ENCODE data around the gene IGDCC3.

IGDCC3 gene

DNA sequence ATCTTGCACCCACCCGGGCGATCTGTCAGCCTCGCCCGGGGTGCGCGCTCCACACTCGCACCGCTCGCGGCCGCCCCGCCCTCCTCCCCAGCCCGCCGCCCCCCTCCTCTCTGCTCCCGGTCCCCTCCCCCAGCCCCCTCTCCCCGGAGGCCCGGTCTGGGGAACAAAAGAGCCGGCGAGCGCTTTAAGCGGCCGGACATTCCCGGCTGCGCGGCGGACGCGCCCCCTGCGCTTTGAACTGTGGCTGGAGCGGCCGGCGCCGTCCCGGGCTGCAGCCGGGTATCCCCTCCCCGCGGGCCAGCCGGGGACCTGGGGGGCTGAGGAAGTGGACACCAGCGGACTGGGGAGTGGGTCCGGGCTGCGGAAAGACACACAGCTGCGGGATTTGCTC is at the start of gene IGDCC3:
Gene IGDCC3 (minus strand): TSS at position 27 of the 391 bp plus-strand sequence. CDS start 214 bp downstream, outside the sequence.
- in situ Hi-C loops (cut with HindIII; ENCODE audit: low sequenced_read_pairs) = no loop called here

DNA sequence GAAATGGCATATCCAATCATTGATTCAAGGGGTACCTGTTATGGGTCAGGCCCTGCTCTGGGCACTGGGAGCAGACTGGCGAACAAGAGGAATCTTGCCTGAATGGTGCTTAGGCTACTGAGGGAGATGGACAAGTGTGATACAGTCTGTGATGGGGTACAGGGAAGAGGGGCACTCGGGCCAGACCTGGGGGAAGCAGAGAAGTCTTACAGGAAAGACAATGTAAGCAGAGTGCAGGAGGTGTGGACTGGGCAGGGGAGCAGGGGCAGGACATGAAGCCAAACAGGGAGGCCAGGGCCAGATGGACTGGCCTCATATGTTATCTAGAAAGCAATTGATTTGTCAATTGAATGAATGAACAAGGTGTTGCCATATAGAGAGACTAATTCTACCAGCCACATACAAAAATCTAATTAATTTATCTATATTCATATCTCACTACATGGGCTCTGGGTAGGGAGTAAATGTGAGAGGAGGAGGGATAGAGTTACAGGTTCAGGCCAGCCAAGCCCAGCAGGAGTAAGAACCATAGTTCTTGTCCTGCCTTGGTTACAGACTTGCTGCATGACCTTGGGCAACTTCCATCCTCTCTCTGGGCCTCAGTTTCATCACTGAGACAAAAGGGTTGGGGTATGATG is 48.5 kb upstream of the IGDCC3 start:
- in situ Hi-C loops (cut with HindIII; ENCODE audit: low sequenced_read_pairs) = no loop called here

DNA sequence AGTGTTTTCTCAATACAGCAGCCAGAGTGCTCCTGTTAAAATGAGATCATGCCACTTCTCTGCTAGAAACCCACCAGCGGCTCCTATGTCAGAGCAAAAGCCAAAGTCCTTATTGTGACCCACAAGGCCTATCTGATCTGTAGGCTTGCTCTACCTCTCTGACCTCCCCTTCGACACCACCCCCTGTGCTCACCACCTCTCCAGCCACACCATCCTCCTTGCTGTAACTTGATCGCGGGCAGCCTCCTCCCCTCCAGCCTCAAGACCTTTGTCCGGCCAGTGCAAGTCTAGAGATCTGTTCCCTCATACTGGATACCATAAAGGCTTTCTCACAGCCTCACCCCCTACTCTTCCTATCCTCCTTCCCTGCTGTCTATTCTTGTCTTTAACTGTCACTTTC is 46.9 kb upstream of the IGDCC3 start:
- in situ Hi-C loops (cut with HindIII; ENCODE audit: low sequenced_read_pairs) = no loop called here

DNA sequence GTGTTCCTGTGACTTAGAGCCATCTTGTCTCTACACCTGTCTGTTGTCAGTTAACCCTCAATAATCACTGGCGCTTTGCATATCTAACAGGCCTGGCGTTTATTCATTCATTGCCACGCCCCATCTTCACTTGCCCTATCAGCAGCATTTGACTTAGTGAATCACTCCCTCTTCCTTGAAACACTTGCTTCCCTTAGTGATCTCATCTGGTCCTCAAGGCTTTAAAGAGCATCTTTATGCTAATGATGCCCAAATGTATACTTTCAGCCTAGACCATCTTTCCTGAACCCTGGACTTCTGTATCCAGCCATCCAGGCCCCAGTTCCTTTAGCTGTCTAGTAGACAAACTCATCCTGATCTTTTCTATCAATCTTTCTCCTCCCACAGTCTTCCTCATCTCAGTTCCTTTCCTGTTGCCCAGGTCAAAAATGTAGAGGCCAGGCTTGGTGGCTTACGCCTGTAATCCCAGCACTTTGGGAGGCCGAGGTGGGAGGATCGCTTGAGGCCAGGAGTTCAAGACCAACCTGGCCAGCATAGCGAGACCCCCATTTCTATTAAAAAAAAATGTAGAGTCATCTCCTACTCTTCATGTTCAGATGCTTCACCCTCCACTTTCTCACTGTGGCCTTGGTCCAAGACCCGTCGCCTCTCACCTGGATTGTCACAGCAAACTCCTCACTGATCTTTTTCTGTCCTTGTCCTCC is 46.3 kb upstream of the IGDCC3 start:
- in situ Hi-C loops (cut with HindIII; ENCODE audit: low sequenced_read_pairs) = no loop called here

DNA sequence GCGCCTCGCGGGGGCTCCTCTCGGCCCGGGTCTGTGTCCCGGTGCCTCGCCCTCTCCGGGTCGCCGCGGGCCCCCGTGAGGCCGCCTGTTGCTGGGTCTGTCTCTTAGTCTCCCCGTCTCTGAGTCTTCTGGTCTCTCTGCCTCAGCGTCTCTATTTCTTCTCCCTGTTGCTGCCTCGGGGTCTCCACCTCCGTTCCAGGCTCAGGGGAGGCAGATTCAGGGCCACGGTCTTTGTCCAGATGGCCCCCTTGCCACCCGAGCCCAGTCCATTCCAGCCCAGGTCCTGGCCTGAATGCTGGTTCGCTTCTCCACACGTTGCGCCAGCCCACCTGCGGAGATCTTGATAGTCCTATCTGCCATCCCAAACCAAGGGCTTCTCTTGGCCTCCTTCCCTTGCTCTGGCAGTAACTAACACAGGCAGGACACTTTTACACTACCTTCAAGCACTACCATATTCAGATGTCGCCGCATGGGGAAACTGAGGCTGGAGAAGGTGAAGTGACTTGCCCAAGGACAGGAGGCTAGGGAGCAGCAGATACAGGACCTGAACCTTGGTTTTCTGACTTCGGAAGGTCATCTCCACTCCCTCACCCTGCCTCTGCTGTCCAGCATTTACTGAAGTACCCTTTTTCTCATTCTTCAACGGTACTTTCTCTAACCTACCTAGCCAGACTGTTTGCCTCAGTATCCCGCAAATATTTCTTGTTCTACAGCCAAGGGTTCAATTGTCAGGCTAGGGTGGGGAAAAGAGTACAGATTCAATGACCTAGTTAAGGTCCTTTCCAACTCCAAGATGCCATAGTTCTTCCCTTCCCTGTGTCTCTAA is 45.6 kb upstream of the IGDCC3 start:
- in situ Hi-C loops (cut with HindIII; ENCODE audit: low sequenced_read_pairs) = no loop called here

DNA sequence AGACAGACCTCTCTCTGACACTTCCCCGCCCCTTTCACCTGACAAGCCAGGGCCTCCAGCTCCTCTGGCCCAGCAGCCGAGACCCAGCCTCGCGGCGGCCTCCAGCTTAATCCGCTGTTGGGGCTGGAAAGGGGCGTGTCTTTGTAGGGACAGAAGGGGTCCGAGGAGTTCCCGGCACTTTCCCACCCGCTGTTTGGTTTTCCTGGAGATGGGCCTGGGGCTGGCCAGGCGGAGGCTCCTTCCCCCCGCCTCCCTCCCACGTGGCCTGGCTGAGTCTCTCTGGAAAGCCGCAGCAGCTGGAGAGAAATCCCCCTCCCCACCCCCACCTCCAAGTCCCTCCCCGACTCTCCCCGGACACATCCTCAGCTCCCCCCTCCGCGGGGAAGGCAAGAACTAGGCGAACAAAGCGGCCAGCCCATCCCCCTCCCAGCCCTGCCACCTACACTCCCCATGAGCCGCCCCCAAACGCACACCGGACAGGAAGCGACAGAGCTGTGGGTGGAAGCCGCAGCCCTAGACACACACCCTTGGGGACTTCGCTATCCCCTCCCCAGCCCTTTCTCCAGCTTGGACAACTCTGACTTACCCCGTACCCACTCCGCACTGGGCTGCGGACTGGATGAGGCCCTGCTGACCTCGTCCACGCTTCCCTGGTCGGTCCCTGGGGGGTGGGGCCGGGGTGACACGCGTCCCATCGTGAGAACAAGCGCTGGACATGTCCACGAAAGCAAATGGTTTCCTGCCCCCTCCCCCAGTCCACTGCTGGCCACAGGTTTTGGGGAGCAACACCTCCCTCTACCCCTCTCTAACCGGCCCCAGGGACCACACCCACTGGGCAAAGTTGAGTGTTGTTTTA is 43.8 kb upstream of the IGDCC3 start:
- in situ Hi-C loops (cut with HindIII; ENCODE audit: low sequenced_read_pairs) = no loop called here

DNA sequence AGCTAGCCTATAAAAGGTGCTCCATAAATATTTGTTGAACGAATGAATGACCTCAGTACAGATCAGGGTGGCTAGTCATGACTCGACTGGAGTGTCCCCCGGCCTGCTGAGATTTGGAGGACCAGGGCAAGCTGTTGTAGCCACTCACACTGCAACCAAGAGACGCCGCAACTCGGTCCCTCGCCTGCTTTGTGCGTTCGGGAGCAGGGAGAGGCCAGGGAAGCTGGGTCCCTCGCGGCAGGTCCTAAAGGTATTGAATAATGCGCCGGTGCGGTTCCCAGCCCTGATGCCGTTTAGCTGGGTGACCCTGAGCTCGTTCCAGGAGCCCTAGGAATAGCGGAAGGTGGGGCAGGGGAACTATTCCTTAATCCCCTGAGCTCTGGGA is 43.2 kb upstream of the IGDCC3 start:
- in situ Hi-C loops (cut with HindIII; ENCODE audit: low sequenced_read_pairs) = no loop called here

DNA sequence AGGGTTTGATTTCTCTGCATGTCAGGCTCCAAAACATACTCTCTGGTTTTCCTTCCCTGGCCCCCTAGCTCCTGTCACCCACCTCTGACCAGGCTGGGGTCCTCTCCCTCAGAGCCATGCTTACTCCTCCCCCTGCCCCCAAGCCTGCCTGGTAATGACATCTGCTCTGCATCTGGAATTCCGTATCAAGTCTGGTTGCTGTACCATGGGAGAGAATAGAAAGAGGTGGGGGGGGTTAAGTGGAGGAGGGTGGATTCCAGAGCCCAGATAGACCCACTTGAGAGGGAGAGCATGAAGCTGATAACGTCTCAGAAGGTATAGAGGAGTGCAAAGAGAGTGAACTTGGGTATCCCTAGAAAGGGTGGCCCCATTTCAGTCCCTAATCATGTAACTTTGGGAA is 40.8 kb upstream of the IGDCC3 start:
- in situ Hi-C loops (cut with HindIII; ENCODE audit: low sequenced_read_pairs) = no loop called here

DNA sequence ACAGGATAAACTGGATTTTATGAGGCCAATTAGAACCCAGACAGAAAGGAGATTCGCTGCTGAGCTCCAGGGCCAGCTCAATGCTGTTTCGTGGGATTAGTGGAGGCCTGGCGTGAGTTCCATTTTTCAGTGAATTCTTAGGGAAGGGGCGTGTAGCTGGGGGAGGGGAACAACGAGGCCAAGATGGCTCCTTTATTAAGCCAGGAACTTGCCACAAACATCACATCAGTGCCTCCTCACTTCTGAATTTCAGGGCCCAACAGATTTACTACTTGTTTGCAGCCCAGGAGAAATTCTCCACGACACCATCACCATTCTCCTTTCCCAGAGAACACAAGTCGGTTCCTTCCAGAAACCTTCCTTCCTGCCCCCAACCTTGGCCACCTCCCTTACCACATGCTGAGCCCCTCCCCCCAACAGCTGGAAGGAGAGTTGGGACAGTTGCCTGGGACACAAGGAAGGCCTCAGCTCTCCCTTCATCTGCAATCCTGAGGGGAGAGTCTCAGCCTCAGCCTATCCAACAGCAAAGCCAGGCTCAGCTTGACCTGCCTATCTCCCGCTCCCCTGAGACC is 39.1 kb upstream of the IGDCC3 start:
- in situ Hi-C loops (cut with HindIII; ENCODE audit: low sequenced_read_pairs) = no loop called here

DNA sequence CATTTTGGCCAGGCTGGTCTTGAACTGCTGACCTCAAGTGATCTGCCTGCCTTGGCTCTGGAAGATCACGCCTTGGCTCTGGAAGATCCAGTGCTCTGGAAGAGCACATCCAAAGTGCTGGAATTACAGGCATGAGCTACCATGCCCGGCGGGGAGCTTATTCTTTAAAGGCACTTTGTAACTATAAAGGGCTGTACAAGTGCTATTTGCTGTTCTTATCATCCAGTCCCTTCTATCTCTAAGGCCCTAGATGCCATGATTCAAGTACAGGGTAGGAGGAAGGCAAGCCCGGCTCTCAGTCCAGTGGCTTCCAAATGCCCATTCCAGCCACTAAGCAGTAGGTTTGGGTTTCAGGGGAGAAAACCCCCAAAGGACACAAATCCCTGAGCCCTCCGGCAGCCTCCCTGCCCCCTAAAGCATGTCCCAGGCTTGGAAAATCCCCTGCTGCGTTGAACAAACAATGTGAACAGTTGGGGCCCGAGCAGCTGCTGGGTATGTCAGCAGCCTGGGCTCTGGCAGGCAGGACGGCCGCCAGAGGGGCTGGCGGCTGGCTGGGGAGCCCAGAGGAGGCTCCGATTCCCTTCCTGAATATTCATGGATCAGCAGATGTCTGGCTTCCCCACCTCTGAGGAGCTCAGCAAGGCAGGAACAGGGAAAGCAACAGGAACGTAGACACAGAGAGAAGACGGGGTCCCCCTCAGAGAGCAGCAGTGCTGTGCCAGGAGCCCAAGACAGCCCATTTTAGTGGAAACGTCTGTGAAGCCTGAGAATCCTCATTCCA is 37.2 kb upstream of the IGDCC3 start:
- in situ Hi-C loops (cut with HindIII; ENCODE audit: low sequenced_read_pairs) = no loop called here

DNA sequence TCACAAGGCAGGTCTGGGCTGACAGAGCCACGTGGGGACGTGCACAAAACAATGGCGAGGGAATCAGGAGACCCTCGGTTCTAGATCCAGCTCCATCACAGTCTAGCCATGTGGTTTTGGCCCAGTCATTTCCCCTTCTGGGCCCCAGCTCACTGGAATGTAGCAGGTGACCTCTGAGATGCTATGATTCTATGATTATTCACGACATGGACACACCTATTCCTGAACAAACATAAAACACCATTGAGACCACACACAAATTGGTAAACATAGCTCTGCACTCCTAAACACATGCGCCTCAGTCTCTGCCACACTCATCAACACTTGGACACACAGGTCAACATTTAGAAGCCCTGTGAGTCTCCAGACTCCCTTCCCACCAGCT is 36.0 kb upstream of the IGDCC3 start:
- in situ Hi-C loops (cut with HindIII; ENCODE audit: low sequenced_read_pairs) = no loop called here

DNA sequence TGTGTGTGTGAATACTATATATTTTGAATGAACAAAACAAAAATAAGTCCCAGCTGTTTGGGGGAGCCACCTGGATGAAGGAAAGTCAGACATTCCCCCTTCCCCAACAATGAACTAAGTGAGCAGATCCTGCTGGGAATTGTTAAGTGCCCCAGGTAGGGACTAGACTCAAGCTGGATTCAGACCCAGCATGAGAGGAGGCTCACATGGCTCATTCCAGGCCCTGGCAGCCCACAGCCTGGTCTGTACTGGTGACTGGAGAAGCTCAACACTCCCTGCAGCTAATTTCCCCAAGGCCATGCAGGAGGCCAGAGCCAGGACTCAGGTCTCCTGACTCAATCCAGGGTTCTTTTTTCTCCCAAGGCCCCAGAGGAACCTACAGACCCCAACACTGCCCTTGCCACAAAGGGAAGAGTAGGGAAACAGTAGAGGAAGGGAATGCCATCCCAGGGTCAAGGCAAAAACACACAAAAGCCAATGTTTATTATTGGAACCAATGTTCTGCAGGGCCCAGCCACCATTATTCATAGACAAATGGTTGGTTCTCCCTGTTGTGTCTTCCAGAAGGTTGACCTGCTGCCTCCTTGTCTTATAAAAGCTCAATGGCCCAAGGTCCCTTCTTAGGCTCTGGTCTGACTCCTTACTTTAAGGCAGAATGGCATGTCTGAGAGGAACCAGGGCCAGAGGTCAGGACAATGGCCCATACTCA is 35.4 kb upstream of the IGDCC3 start:
- in situ Hi-C loops (cut with HindIII; ENCODE audit: low sequenced_read_pairs) = no loop called here

DNA sequence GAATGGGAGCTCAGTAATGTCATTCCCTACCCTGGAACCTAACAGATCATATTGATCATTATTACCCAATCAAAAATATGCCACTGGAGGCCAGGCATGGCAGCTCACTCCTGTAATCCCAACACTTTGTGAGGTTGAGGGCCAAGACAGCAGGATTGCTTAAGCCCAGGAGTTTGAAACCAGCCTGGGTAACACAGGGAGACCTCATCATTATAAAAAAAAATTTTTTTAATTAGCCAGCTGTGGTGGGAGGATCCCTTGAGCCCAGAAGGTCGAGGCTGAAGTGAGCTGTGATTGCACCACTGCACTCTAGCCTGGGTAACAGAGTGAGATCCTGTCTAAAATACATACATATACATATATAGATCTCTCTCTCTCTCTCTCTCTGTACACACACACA is 34.8 kb upstream of the IGDCC3 start:
- in situ Hi-C loops (cut with HindIII; ENCODE audit: low sequenced_read_pairs) = no loop called here

DNA sequence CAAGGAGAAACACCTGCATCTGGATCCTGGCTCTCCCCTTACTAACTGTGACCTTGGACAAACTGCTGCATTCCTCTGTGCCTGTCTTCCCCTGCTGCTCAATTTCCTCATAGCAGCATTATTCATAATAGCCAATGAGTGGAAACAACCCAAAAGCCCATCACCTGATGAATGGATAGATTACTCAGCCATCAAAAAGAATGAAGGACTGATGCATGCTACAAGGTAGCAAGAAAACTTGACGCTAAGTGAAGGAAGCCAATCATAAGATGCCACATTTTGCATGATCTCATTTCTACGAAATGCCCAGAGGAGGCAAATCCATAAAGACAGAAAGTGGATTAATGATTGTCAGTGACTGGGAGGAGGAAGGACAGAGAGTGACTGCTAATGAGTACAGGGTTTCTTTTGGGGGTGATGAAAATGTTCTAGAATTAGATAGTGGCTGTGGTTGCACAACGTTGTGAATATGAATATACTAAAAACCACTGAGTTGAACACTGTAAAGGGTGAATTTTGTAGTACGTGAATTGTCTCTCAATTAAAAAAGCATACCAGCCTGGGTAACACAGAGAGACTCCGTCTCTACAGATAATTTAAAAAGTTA is 33.8 kb upstream of the IGDCC3 start:
- in situ Hi-C loops (cut with HindIII; ENCODE audit: low sequenced_read_pairs) = no loop called here

DNA sequence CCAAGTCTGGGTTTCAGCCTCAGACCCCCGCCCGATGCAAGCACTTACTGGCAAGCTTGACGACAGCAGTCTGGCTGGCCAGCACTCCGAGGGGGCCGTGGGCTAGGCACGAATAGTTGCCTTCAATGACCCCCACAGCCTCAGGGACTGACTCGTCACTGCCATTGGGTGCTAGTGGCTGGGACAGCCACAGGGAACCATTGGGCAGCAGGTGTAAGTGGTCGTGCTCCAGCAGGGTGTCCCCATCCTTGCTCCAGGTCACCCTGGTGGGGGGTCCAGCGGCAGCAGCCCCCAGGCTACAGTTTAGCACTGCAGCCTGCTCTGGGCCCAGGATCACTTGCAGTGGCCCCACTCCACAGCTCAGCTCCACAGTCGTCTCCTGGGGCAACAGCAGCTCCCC is 33.2 kb upstream of the IGDCC3 start:
- in situ Hi-C loops (cut with HindIII; ENCODE audit: low sequenced_read_pairs) = no loop called here

DNA sequence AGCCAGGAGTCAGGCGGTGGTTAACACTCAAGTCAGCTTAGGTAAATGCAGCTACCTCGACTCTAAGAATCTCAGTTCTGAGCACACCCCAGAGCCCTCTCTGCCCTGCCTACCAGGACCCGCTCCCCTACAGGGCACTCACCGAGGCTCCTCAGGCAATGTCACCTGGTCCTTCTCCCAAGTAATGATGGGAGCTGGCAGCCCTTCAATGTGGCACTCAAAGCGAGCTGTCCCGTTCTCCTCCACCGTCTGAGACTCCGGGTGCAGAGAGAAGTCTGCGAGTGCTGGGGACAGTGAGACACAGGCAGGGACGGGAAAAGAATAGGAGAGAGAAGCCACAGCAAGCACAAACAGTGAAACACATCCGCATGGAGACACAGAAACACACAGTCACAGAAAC is 32.2 kb upstream of the IGDCC3 start:
- in situ Hi-C loops (cut with HindIII; ENCODE audit: low sequenced_read_pairs) = no loop called here

DNA sequence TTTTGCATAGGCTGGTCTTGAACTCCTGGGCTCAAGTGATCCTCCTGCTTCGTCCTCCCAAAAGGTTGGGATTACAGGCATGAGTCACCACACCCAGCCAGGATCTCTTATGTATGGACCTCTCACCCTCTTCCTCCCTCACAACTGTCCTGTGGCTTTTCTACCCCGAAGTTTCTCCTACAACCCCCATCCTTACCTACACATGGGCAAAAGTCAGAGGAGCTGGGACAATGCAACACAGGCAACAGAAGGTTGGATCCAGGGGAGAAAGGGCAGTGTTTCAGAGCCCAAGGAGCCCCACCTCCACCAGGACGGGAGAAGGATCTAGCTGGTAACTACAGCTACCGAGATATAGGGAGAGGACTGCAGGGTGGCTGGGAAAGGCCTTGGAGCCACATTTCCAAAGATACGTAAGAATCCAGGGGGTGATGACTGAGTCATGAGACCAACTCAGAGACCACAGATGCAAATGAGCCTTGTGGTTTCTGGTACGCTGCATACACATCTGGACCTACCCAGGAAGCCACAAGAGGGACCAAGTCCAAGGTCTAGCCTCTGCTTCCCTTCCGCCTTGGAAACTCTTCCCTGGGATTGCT is 31.3 kb upstream of the IGDCC3 start:
- in situ Hi-C loops (cut with HindIII; ENCODE audit: low sequenced_read_pairs) = no loop called here

DNA sequence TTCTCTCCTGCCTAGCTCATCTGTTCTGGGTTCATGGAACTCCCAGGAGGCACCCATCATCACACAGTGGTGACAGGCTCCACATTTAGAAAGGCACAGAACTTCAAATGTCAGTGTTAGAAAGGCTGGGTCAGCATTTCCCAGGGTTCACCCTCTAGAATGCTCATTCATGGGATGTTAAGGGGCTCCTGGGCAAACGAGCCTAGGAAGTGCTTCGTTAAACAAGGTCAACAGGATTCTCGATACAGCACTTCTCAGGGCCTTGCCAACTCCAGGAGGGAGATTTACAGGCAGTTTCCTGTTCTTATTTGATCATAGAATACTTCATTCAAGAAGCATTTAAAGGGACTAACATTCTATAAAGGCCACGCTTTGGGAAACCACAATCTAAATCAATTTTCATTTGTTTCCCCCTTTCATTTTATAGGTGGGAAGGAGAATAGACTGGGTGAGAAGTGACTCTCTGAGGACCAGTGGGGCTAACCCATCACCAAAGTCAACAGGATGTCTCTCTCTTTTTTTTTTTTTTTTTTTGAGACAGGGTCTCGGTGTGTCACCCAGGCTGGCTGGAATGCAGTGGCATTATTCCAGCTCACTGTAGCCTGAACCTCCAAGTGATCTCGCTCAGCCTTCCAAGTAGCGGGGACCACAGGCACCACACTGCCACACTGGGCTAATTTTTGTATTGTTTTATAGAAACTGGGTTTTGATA is 30.7 kb upstream of the IGDCC3 start:
- in situ Hi-C loops (cut with HindIII; ENCODE audit: low sequenced_read_pairs) = no loop called here
